SK-N-DZ (cell line): ENCODE results near the gene FOXJ3.

Experiments used
- DNase-seq: peaks from one replicate; pipeline ENCODE4 v3.0.0-alpha.2; 2015; ENCODE audit warnings: low spot score

FOXJ3 gene

GRCh38 chr1:42145389-42145716, 189.7 kb downstream of the FOXJ3 start:
- no peak for DNase-seq

- no peak for DNase-seq
These were observed 190.2 kb downstream of the FOXJ3 start for GRCh38 chr1:42144711-42145388.

GRCh38 chr1:42143896-42144710, 190.9 kb downstream of the FOXJ3 start:
- DNase-seq: no peak

- DNase-seq: no peak
These were observed 191.9 kb downstream of the FOXJ3 start for GRCh38 chr1:42142894-42143675.

- DNase-seq: no peak
These were observed 193.1 kb downstream of the FOXJ3 start for GRCh38 chr1:42141978-42142377.

GRCh38 chr1:42140191-42140590, 194.8 kb downstream of the FOXJ3 start:
- DNase-seq: no peak

GRCh38 chr1:42139444-42139843, 195.6 kb downstream of the FOXJ3 start:
- DNase-seq: no peak

- no peak for DNase-seq
These were observed 196.4 kb downstream of the FOXJ3 start for GRCh38 chr1:42138586-42138985.

GRCh38 chr1:42137766-42138165, 197.3 kb downstream of the FOXJ3 start:
- no peak for DNase-seq

- DNase-seq: no peak
These were observed 198.6 kb downstream of the FOXJ3 start for GRCh38 chr1:42136466-42136865.

- DNase-seq: no peak
These were observed 199.6 kb downstream of the FOXJ3 start for GRCh38 chr1:42135426-42135825.

GRCh38 chr1:42133809-42134526, 201.1 kb downstream of the FOXJ3 start:
- DNase-seq: no peak

GRCh38 chr1:42133390-42133789, 201.6 kb downstream of the FOXJ3 start:
- no peak for DNase-seq

GRCh38 chr1:42130061-42130660, 204.9 kb downstream of the FOXJ3 start:
- DNase-seq: no peak

- DNase-seq: no peak
These were observed 206.1 kb downstream of the FOXJ3 start for GRCh38 chr1:42128964-42129363.

- no peak for DNase-seq
These were observed 206.5 kb downstream of the FOXJ3 start for GRCh38 chr1:42128499-42128898.

GRCh38 chr1:42127767-42128166, 207.3 kb downstream of the FOXJ3 start:
- no peak for DNase-seq
